Gastrocnemius medialis (tissue), 4 donors: Measurements from ENCODE around the gene ZNF493. TPM values are rescaled to one million over a fixed set of nuclear protein-coding genes. Genes with fewer than 3 reads are reported as not detected.

Experiments used
- ATAC-seq, 2 donors: fragments of 150-250 bp; one replicate each; pipeline ENCODE4 v1.9.1; 2016
- DNase-seq, 2 donors: peaks; one replicate each; pipeline ENCODE4 v3.0.0-alpha.2; 2019
- H3K27ac ChIP-seq, 4 donors: fragments of 200-600 bp; sonication (generic); 1 replicate in 1 of 4; 2 replicates in 3 of 4; pipeline ENCODE4 v1.5.1; 2016 to 2018; ENCODE audit warnings: mild to moderate bottlenecking in 2 of 4, moderate library complexity in 1 of 4
- H3K27me3 ChIP-seq, 3 donors: fragments of 200-600 bp; sonication (generic) in 2 of 3; 1 replicate in 1 of 3; 2 replicates in 2 of 3; pipeline versions ENCODE4 v1.5.1 to v1.6.0; 2016 to 2019; ENCODE audit warnings: mild to moderate bottlenecking in 1 of 3, moderate library complexity in 1 of 3
- H3K36me3 ChIP-seq, 2 donors: fragments of 200-600 bp; sonication (generic) in 1 of 2; one replicate each; pipeline ENCODE4 v1.5.1; 2017 to 2018
- H3K4me1 ChIP-seq, 2 donors: fragments of 200-600 bp; sonication (generic) in 1 of 2; one replicate each; pipeline ENCODE4 v1.5.1; 2016 to 2017; ENCODE audit warnings: mild to moderate bottlenecking in 2 of 2
- H3K4me3 ChIP-seq, 4 donors: fragments of 200-600 bp; sonication (generic) in 3 of 4; 1 replicate in 1 of 4; 2 replicates in 3 of 4; pipeline ENCODE4 v1.5.1; 2016 to 2019; ENCODE audit warnings: mild to moderate bottlenecking in 2 of 4
- H3K9me3 ChIP-seq, 3 donors: fragments of 200-600 bp; sonication (generic) in 2 of 3; 1 replicate in 1 of 3; 2 replicates in 2 of 3; pipeline ENCODE4 v1.5.1; 2016 to 2019
- CTCF ChIP-seq, 5 experiments: fragments of 450-650 bp in 3 of 5; fragments of 200-600 bp in 2 of 5; sonication (generic) in 2 of 5; IDR thresholded peaks in 4 of 5; conservative IDR thresholded peaks in 1 of 5; 1 replicate in 4 of 5; 2 replicates in 1 of 5; pipeline ENCODE4 v1.5.1; 2016 to 2019; ENCODE audit warnings: antibody characterized with exemption in 5 of 5, mild to moderate bottlenecking in 3 of 5, moderate library complexity in 3 of 5
- POLR2A ChIP-seq, 2 donors: fragments of 450-650 bp; IDR thresholded peaks; one replicate each; pipeline ENCODE4 v1.6.1; 2017; ENCODE audit warnings: antibody characterized with exemption in 2 of 2, mild to moderate bottlenecking in 2 of 2, moderate library complexity in 2 of 2
- in situ Hi-C, 4 donors: fragments of 200-750 bp; cut with MboI; loops; one replicate each; pipeline versions ENCODE4 v1.15.0 to v1.8.0; 2017; ENCODE audit warnings: low sequenced_read_pairs in 4 of 4
- intact Hi-C: fragments of 100-400 bp; cut with DNase I; formaldehyde crosslinking; loops from one replicate; pipeline ENCODE4 v1.15.1; 2023; ENCODE audit warnings: low total_unique reads
- total RNA-seq, 4 donors: library from RNA; depleted of rRNA; stranded (reverse); fragments of >200 nt; gene quantifications; one replicate each; pipeline versions ENCODE4 v1.1.0 to v1.2.3, GENCODE V29; 2016

ZNF493 gene
- 1 to 10 TPM; 2.2 to 6.5 (median 3.1) TPM for total RNA-seq

DNA sequence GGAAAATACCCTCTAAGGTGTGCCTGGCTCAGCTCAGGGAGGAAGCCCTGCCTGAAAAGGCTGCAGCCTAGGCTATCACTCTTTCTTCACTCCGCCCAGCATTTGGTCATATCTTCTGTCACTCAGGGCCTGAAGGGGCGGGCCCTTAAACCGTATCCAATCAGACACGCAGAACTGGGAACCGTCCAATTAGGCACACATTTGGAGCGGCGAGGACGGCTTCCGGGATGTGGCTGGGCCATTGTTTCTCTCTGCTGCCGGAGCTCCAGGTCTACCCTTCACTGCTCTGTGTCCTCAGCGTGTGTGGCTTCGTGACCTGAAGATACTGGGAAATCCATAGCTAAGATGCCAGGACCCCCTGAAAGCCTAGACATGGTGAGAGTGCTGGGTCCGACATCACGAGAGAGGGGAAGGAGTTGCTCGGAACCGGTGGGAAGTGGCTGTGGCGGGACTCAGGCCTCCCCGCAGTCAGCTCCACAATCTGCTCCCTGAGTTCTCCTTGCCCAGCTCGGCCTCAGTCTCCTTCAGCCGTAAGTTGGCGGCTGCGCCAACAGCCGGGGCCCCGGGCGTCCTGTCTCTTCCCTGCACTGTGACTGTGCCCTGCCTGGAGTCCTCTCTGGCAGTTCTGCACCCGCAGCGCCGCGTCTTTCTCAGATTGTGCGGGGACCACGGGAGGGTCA, at the start of gene ZNF493:
Gene ZNF493, plus strand, starts transcription at position 241 of the 680 bp plus-strand sequence. Its CDS starts 105 bp downstream, at position 346.
- Histone ChIP-seq H3K27me3 (no peaks in the 10 kb centered on the region), H3K9me3 (no peaks in the 10 kb centered on the region), H3K4me1 (peaks cover 13 to 20% of the 10 kb centered on the region in 2 donors), H3K27ac (peak within 1 kb of the TSS; percentile 82 to 88 (median 84)), H3K36me3 (peaks cover 0 to 30% of the 10 kb centered on the region in 2 donors), H3K4me3 (peak within 1 kb of the TSS; percentile 66 to 87 (median 83))
- ATAC-seq (peak; percentile 100), DNase-seq (peak; percentile 89 to 94)
- TF ChIP-seq CTCF (IDR thresholded peaks at IDR 0.05 in 4 of 5, conservative IDR thresholded peaks at IDR 0.05 in 1 of 5) (no peak), POLR2A (IDR thresholded peaks at IDR 0.05) (peak; percentile 53 to 79)
- in situ Hi-C loops (loop anchor here in 1 of 4 donors (10.0 kb wide), 1 partner anchor 438 kb away; the partner anchor contains the start of gene ZNF43), intact Hi-C loops (loop anchor here (1.0 kb wide), 2 partner anchors 68 to 108 kb away; partner anchors contain the start of genes ZNF429 and ZNF708)

- no peak for DNase-seq
- Histone ChIP-seq H3K4me1 (no peaks in the 10 kb centered on the region), H3K27me3 (no peaks in the 10 kb centered on the region), H3K4me3 (no peak overlapping the region), H3K9me3 (no peaks in the 10 kb centered on the region), H3K36me3 (no peaks in the 10 kb centered on the region), H3K27ac (no peak overlapping the region)
- in situ Hi-C loops = no loop called here
- intact Hi-C loops = no loop called here
- no peak for ATAC-seq
- TF ChIP-seq POLR2A (IDR thresholded peaks at IDR 0.05) (no peak), CTCF (IDR thresholded peaks at IDR 0.05 in 4 of 5, conservative IDR thresholded peaks at IDR 0.05 in 1 of 5) (no peak)
These were observed 44.1 kb upstream of the ZNF493 start for GRCh38 chr19:21352830-21353229.

- H3K27ac ChIP-seq = peak within 1 kb of the TSS; percentile 68 to 73 (median 71)
- peak; percentile 76 to 84 for DNase-seq
- H3K4me1 ChIP-seq = peaks cover 0 to 4% of the 10 kb centered on the region in 2 donors
- no peaks in the 10 kb centered on the region for H3K27me3 ChIP-seq
- intact Hi-C loops = loop anchor here (2.0 kb wide), 1 partner anchor 30 kb away; the partner anchor contains the start of gene ZNF708
- peak; percentile 91 to 99 for ATAC-seq
- no peaks in the 10 kb centered on the region for H3K9me3 ChIP-seq
- no peaks in the 10 kb centered on the region for H3K36me3 ChIP-seq
- peak within 1 kb of the TSS; percentile 63 to 78 (median 72) for H3K4me3 ChIP-seq
- peak in 1 of 2 donors; percentile 39 for TF ChIP-seq POLR2A (IDR thresholded peaks at IDR 0.05)
- TF ChIP-seq CTCF (IDR thresholded peaks at IDR 0.05 in 4 of 5, conservative IDR thresholded peaks at IDR 0.05 in 1 of 5) = no peak
- in situ Hi-C loops = no loop called here
These were observed 38.0 kb upstream of the ZNF493 start, which contains the start of gene ZNF738 for GRCh38 chr19:21358768-21359451. Gene ZNF738, plus strand, starts transcription at chr19:21359000. Its CDS starts 141 bp downstream, at chr19:21359141.

GRCh38 chr19:21362291-21362690, 34.6 kb upstream of the ZNF493 start:
- no peaks in the 10 kb centered on the region for H3K27me3 ChIP-seq
- intact Hi-C loops (no loop called here), in situ Hi-C loops (no loop called here)
- no peaks in the 10 kb centered on the region for H3K9me3 ChIP-seq
- H3K4me3 ChIP-seq = no peak overlapping the region
- no peak overlapping the region for H3K27ac ChIP-seq
- TF ChIP-seq POLR2A (IDR thresholded peaks at IDR 0.05) (no peak), CTCF (IDR thresholded peaks at IDR 0.05 in 4 of 5, conservative IDR thresholded peaks at IDR 0.05 in 1 of 5) (no peak)
- ATAC-seq (no peak), DNase-seq (no peak)
- no peaks in the 10 kb centered on the region for H3K36me3 ChIP-seq
- H3K4me1 ChIP-seq = peaks cover 0 to 4% of the 10 kb centered on the region in 2 donors
